NCI-H524 treated with DMSO at 0.1 percent for 48 hours (cell line): ENCODE data around the gene GRM7.

Experiments
- DNase-seq: peaks from one replicate; lab custom pipeline; 2025; lab: John Stamatoyannopoulos, UW

GRM7 gene

GRCh38 chr3:6971933-6972332 lies 111.0 kb downstream of the GRM7 start:
- no peak for DNase-seq

- DNase-seq, result no peak
Observed at GRCh38 chr3:6985848-6986247, 124.9 kb downstream of the GRM7 start.

- DNase-seq, result no peak
Observed at GRCh38 chr3:6989608-6990291, 128.8 kb downstream of the GRM7 start.

- DNase-seq, result no peak
Observed at GRCh38 chr3:6994081-6994668, 133.3 kb downstream of the GRM7 start.

- DNase-seq, result no peak
Observed at GRCh38 chr3:7000501-7000900, 139.6 kb downstream of the GRM7 start.

GRCh38 chr3:7001370-7001769 lies 140.5 kb downstream of the GRM7 start:
- DNase-seq, result no peak

GRCh38 chr3:7015683-7016440 lies 154.9 kb downstream of the GRM7 start:
- DNase-seq, result no peak

GRCh38 chr3:7025581-7026300 lies 164.8 kb downstream of the GRM7 start:
- DNase-seq, result no peak

- no peak for DNase-seq
Observed at GRCh38 chr3:7029562-7029961, 168.6 kb downstream of the GRM7 start.

GRCh38 chr3:7038394-7038793 lies 177.5 kb downstream of the GRM7 start:
- no peak for DNase-seq

- DNase-seq, result no peak
Observed at GRCh38 chr3:7062714-7063113, 201.8 kb downstream of the GRM7 start.

GRCh38 chr3:7070461-7070860 lies 209.5 kb downstream of the GRM7 start:
- no peak for DNase-seq

GRCh38 chr3:7074217-7074616 lies 213.3 kb downstream of the GRM7 start:
- no peak for DNase-seq

- no peak for DNase-seq
Observed at GRCh38 chr3:7075117-7075516, 214.2 kb downstream of the GRM7 start.

- no peak for DNase-seq
Observed at GRCh38 chr3:7075901-7076300, 215.0 kb downstream of the GRM7 start.

GRCh38 chr3:7082244-7082643 lies 221.3 kb downstream of the GRM7 start:
- no peak for DNase-seq

- DNase-seq, result no peak
Observed at GRCh38 chr3:7086417-7086816, 225.5 kb downstream of the GRM7 start.

- peak; percentile 78 for DNase-seq
Observed at GRCh38 chr3:7095116-7095515, 234.2 kb downstream of the GRM7 start.

GRCh38 chr3:7100136-7100535 lies 239.2 kb downstream of the GRM7 start:
- no peak for DNase-seq

GRCh38 chr3:7106635-7107034 lies 245.7 kb downstream of the GRM7 start:
- no peak for DNase-seq

- DNase-seq, result no peak
Observed at GRCh38 chr3:7112523-7113056, 251.7 kb downstream of the GRM7 start.

- DNase-seq, result no peak
Observed at GRCh38 chr3:7144697-7145308, 283.9 kb downstream of the GRM7 start.
